K562 (cell line): ENCODE results near the gene TIGD1. TPM values are rescaled to one million over a fixed set of nuclear protein-coding genes. Genes with fewer than 3 reads are reported as not detected.
A peak's percentile ranks its signal among the peaks of the same experiment; 100 is the strongest.

ENCODE experiments used
- ATF7 ChIP-seq: fragments of 450-650 bp; IDR thresholded peaks from 2 replicates; pipeline ENCODE4 v1.7.1; 2014; ENCODE audit warnings: mild to moderate bottlenecking, moderate library complexity
- CREB3 ChIP-seq: fragments of 450-650 bp; conservative IDR thresholded peaks from 2 replicates; pipeline ENCODE4 v1.6.1; 2016; ENCODE audit warnings: missing genetic modification characterization, low read depth, mild to moderate bottlenecking, missing compliant biosample characterization, moderate library complexity
- GTF2B ChIP-seq: IDR thresholded peaks from 2 replicates; pipeline ENCODE4 v1.6.1; 2011; ENCODE audit not compliant: insufficient read length; ENCODE audit errors: extremely low read depth
- TAF1 ChIP-seq: IDR thresholded peaks from 2 replicates; pipeline ENCODE4 v1.6.1; 2011; ENCODE audit warnings: mild to moderate bottlenecking, low read length, moderate library complexity; ENCODE audit not compliant: insufficient read depth, control insufficient read depth, severe bottlenecking; ENCODE audit errors: extremely low read depth
- ZBTB12 ChIP-seq: fragments of 250-450 bp; sonication (Bioruptor Pico); IDR thresholded peaks from 2 replicates; pipeline ENCODE4 v1.4.0; 2020
- ZBTB40 ChIP-seq, 2 experiments: fragments of 450-650 bp in 1 of 2; sonication (generic) in 1 of 2; formaldehyde crosslinking in 1 of 2; IDR thresholded peaks; 2 replicates each; pipeline versions ENCODE4 v1.7.1 to v1.9.0; 2016 to 2022; ENCODE audit warnings: inconsistent platforms in 1 of 2, mild to moderate bottlenecking in 1 of 2, missing genetic modification reagents in 1 of 2
- ZBTB8A ChIP-seq: fragments of 450-650 bp; IDR thresholded peaks from 2 replicates; pipeline ENCODE4 v1.6.1; 2018; ENCODE audit warnings: mild to moderate bottlenecking, moderate library complexity; ENCODE audit not compliant: partially characterized antibody
- ZNF3 ChIP-seq: fragments of 250-450 bp; sonication (Bioruptor Pico); IDR thresholded peaks from 2 replicates; pipeline ENCODE4 v1.5.0; 2021; ENCODE audit warnings: mild to moderate bottlenecking, moderate library complexity
- ZNF57 ChIP-seq: fragments of 450-650 bp; formaldehyde crosslinking; IDR thresholded peaks from 2 replicates; pipeline ENCODE4 v1.4.0; 2020; ENCODE audit warnings: mild to moderate bottlenecking, moderate library complexity
- ZNF639 ChIP-seq, 2 experiments: fragments of 200-800 bp in 1 of 2; sonication (Bioruptor generic) in 1 of 2; sonication (generic) in 1 of 2; formaldehyde crosslinking in 1 of 2; IDR thresholded peaks in 1 of 2; conservative IDR thresholded peaks in 1 of 2; 2 replicates each; pipeline versions ENCODE4 v1.5.0 to v1.6.1; 2016 to 2020; ENCODE audit warnings: missing compliant biosample characterization in 1 of 2, missing genetic modification characterization in 1 of 2, missing genetic modification reagents in 1 of 2
- ZNF785 ChIP-seq: fragments of 250-450 bp; sonication (Bioruptor Pico); IDR thresholded peaks from 2 replicates; pipeline ENCODE4 v1.4.0; 2020; ENCODE audit warnings: mild to moderate bottlenecking
- polyA plus RNA-seq, 8 experiments: library from polyadenylated mRNA; depleted of rRNA in 4 of 8; stranded (reverse) in 5 of 8; unstranded in 3 of 8; fragments of >200 nt; fragmentation: Nextera tagmentation in 2 of 8; fragmentation: Illumina TruSeq in 1 of 8; extraction: Ambion mirVana in 2 of 8; extraction: Trizol in 1 of 8; gene quantifications; 2 replicates each; pipeline versions ENCODE4 v1.2.1 to v1.2.3, GENCODE V29; 2011 to 2014; ENCODE audit warnings: inconsistent platforms in 1 of 8, missing spikeins in 1 of 8
- total RNA-seq, 7 experiments: library from RNA; depleted of rRNA in 6 of 7; stranded (reverse); fragments of >200 nt in 6 of 7; fragmentation: Illumina TruSeq in 2 of 7; extraction: Trizol in 2 of 7; gene quantifications; 2 replicates each; pipeline versions ENCODE4 v1.2.1 to v1.2.3, GENCODE V29; 2011 to 2021; ENCODE audit warnings: low replicate concordance in 1 of 7

TIGD1 gene
- total and polyA plus RNA-seq, 9 of the 15 experiments (the other 6 are each of a cell fraction or from before 2014, with no cell fraction given): 2.0 to 10.1 (median 6.6) TPM

GRCh38 chr2:232550354-232551249 is at the start of gene TIGD1, which contains the start of gene EIF4E2 (continued):
- TF ChIP-seq ZBTB40 (IDR thresholded peaks at IDR 0.05) (peak; percentile 99), ZBTB40 (CRISPR knock-in tag; IDR thresholded peaks at IDR 0.05) (no peak), ZNF3 (CRISPR knock-in tag) (no peak), ATF7 (peak; percentile 10), TAF1 (peak; percentile 93), ZNF639 (CRISPR knock-in tag; conservative IDR thresholded peaks at IDR 0.05 in 1 of 2, IDR thresholded peaks at IDR 0.05 in 1 of 2) (peak in 1 of 2 experiments; percentile 94; a peak in 2 of 4 replicates), ZBTB12 (CRISPR knock-in tag) (0 out of 2 replicates have a peak, but pooled peaks have one; percentile 24), ZNF57 (CRISPR knock-in tag) (no peak), CREB3 (tag) (no peak), GTF2B (no peak), ZNF785 (CRISPR knock-in tag) (no peak), ZBTB8A (no peak)
